Trophoblast cell (in vitro differentiated cells and primary cell): Measurements from ENCODE around the gene AMN.

Experiments
- DNase-seq, 2 donors: peaks; one replicate each; pipeline ENCODE4 v3.0.0-alpha.2; 2016
- H2AFZ ChIP-seq: 2 replicates; pipeline ENCODE4 v1.6.1; 2013; ENCODE audit warnings: low read length, moderate library complexity, mild to moderate bottlenecking; ENCODE audit not compliant: insufficient read depth, poor library complexity
- H2AK5ac ChIP-seq: 2 replicates; pipeline ENCODE4 v1.6.1; 2013; ENCODE audit warnings: mild to moderate bottlenecking, low read length
- H2BK120ac ChIP-seq: 2 replicates; pipeline ENCODE4 v1.6.1; 2013; ENCODE audit warnings: low read length, mild to moderate bottlenecking, moderate library complexity; ENCODE audit not compliant: insufficient read depth, poor library complexity
- H2BK12ac ChIP-seq: 2 replicates; pipeline ENCODE4 v1.6.1; 2013; ENCODE audit warnings: mild to moderate bottlenecking, low read length, moderate library complexity
- H2BK5ac ChIP-seq: 2 replicates; pipeline ENCODE4 v1.6.1; 2013; ENCODE audit warnings: low read length, low read depth, moderate library complexity, mild to moderate bottlenecking; ENCODE audit not compliant: poor library complexity
- H3K14ac ChIP-seq: 2 replicates; pipeline ENCODE4 v1.6.1; 2013; ENCODE audit warnings: mild to moderate bottlenecking, low read length
- H3K18ac ChIP-seq: 2 replicates; pipeline ENCODE4 v1.6.1; 2013; ENCODE audit warnings: mild to moderate bottlenecking, low read length
- H3K23ac ChIP-seq: 2 replicates; pipeline ENCODE4 v1.6.1; 2013; ENCODE audit warnings: low read length
- H3K27ac ChIP-seq: 2 replicates; pipeline ENCODE4 v1.5.1; 2013; ENCODE audit warnings: low read depth, mild to moderate bottlenecking, inconsistent platforms, low read length, moderate library complexity
- H3K27me3 ChIP-seq: 2 replicates; pipeline ENCODE4 v1.6.1; 2013; ENCODE audit warnings: inconsistent platforms, mild to moderate bottlenecking, low read length, moderate library complexity; ENCODE audit not compliant: insufficient read depth
- H3K36me3 ChIP-seq, 2 experiments: 1 replicate in 1 of 2; 2 replicates in 1 of 2; pipeline ENCODE4 v1.6.1; 2013; ENCODE audit warnings: low read length in 2 of 2, mild to moderate bottlenecking in 2 of 2, moderate library complexity in 1 of 2; ENCODE audit not compliant: insufficient read depth in 2 of 2, control insufficient read depth in 1 of 2
- H3K4ac ChIP-seq: 2 replicates; pipeline ENCODE4 v1.6.1; 2013; ENCODE audit warnings: low read depth, mild to moderate bottlenecking, low read length, moderate library complexity
- H3K4me1 ChIP-seq, 2 experiments: 1 replicate in 1 of 2; 2 replicates in 1 of 2; pipeline ENCODE4 v1.6.1; 2013; ENCODE audit warnings: low read length in 2 of 2, mild to moderate bottlenecking in 2 of 2, moderate library complexity in 1 of 2; ENCODE audit not compliant: insufficient read depth in 2 of 2, control insufficient read depth in 1 of 2
- H3K4me2 ChIP-seq: 2 replicates; pipeline ENCODE4 v1.6.1; 2013; ENCODE audit warnings: inconsistent platforms, mild to moderate bottlenecking, low read length, moderate library complexity
- H3K4me3 ChIP-seq: 2 replicates; pipeline ENCODE4 v1.5.1; 2013; ENCODE audit warnings: mild to moderate bottlenecking, low read depth, low read length, inconsistent platforms
- H3K79me1 ChIP-seq: one replicate; pipeline ENCODE4 v1.6.1; 2013; ENCODE audit warnings: low read length
- H3K79me2 ChIP-seq: 2 replicates; pipeline ENCODE4 v1.6.1; 2013; ENCODE audit warnings: low read length, mild to moderate bottlenecking; ENCODE audit not compliant: control insufficient read depth, insufficient read depth, poor library complexity
- H3K9ac ChIP-seq: 2 replicates; pipeline ENCODE4 v1.6.1; 2013; ENCODE audit warnings: mild to moderate bottlenecking, low read length
- H3K9me3 ChIP-seq: 2 replicates; pipeline ENCODE4 v1.6.1; 2013; ENCODE audit warnings: low read depth, mild to moderate bottlenecking, control low read depth, inconsistent platforms, low read length; ENCODE audit not compliant: insufficient read depth
- H4K12ac ChIP-seq: 2 replicates; pipeline ENCODE4 v1.6.1; 2013; ENCODE audit warnings: low read depth, mild to moderate bottlenecking, low read length, moderate library complexity
- H4K8ac ChIP-seq: 2 replicates; pipeline ENCODE4 v1.6.1; 2013; ENCODE audit warnings: low read depth, mild to moderate bottlenecking, low read length, moderate library complexity
- H4K91ac ChIP-seq: one replicate; pipeline ENCODE4 v1.6.1; 2013; ENCODE audit warnings: low read depth, mild to moderate bottlenecking, low read length, moderate library complexity
- WGBS: extraction: QIAGEN DNeasy Blood & Tissue Kit; methylation state at CpG from one replicate; pipeline ENCODE4 v1.1.7; 2013; ENCODE audit warnings: missing lambda C conversion rate; ENCODE audit not compliant: insufficient read length, insufficient coverage; ENCODE audit errors: extremely low coverage; 5-methylcytosine and 5-hydroxymethylcytosine counted together

Gene AMN

GRCh38 chr14:102911541-102911951 is 10.9 kb upstream of the AMN start:
- no peak overlapping the region for H3K14ac ChIP-seq
- H3K9ac ChIP-seq = no peak overlapping the region
- H2BK120ac ChIP-seq = no peak overlapping the region
- H4K12ac ChIP-seq = no peak overlapping the region
- peaks cover 11% of the 10 kb centered on the region for H3K9me3 ChIP-seq
- peak; percentile 69 to 87 for DNase-seq
- no peak overlapping the region for H2AK5ac ChIP-seq
- no CpG with 5 or more reads among the region's 19 CpGs for WGBS
- no peaks in the 10 kb centered on the region for H3K79me1 ChIP-seq
- peaks cover 9 to 10% of the 10 kb centered on the region in 2 experiments for H3K36me3 ChIP-seq
- H3K4me3 ChIP-seq = no peak overlapping the region
- no peak overlapping the region for H3K4ac ChIP-seq
- H2BK12ac ChIP-seq = no peak overlapping the region
- H2BK5ac ChIP-seq = no peak overlapping the region
- no peak overlapping the region for H4K91ac ChIP-seq
- no peak overlapping the region for H3K4me2 ChIP-seq
- no peak overlapping the region for H2AFZ ChIP-seq
- no peaks in the 10 kb centered on the region for H3K27me3 ChIP-seq
- H3K23ac ChIP-seq = no peak overlapping the region
- H3K18ac ChIP-seq = no peak overlapping the region
- H3K79me2 ChIP-seq = no peaks in the 10 kb centered on the region
- no peak overlapping the region for H4K8ac ChIP-seq
- H3K4me1 ChIP-seq = peaks cover 0 to 9% of the 10 kb centered on the region in 2 experiments
- no peak overlapping the region for H3K27ac ChIP-seq

DNA sequence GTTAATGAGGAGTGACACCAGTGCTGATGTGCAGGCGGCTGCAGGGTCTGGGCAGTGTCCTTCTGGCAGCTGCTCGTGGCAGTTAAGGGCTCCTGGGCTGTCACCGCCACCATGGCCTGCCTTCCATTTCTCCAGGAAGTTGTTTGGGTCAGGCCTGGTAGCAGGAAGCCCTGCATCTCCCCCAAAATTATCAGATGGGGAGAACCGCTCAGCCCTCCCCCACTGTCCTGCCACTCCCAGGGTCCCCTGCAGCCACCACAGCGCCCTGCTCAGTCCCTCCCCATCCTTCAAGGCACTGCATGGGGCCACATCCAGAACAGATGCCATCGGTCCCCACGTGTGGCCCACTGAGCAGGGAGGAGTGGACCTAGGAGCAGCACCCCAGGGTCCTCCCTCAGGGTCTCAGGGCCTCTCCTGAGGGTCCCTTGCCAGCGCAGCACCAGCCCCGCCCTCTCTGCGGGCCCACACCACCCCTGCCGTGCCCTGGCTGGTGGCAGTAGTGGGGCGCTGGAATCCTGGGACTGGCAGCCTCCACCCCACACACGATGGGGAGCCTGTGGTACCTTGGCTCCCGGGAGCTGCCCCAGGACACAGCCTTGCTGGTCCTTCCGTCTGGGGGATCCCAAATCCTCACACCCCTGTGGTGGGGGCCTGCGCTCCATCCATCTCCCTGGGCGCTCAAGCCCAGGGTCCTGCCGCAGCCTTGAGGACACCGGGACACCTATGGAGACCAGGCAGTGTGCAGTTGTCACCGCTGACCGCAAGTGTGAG is 10.3 kb upstream of the AMN start:
- H3K18ac ChIP-seq = no peak overlapping the region
- no peak overlapping the region for H3K4me3 ChIP-seq
- no peak overlapping the region for H2BK120ac ChIP-seq
- peaks cover 3 to 4% of the 10 kb centered on the region in 2 experiments for H3K36me3 ChIP-seq
- no peak overlapping the region for H2AK5ac ChIP-seq
- no peaks in the 10 kb centered on the region for H3K79me1 ChIP-seq
- no peak overlapping the region for H3K23ac ChIP-seq
- DNase-seq = no peak
- no peak overlapping the region for H4K91ac ChIP-seq
- no peak overlapping the region for H3K14ac ChIP-seq
- no peak overlapping the region for H3K9ac ChIP-seq
- H3K4me1 ChIP-seq = peaks cover 0 to 9% of the 10 kb centered on the region in 2 experiments
- H3K4me2 ChIP-seq = no peak overlapping the region
- no CpG with 5 or more reads among the region's 21 CpGs for WGBS
- H2BK5ac ChIP-seq = no peak overlapping the region
- no peaks in the 10 kb centered on the region for H3K79me2 ChIP-seq
- H4K8ac ChIP-seq = no peak overlapping the region
- H3K27ac ChIP-seq = no peak overlapping the region
- H2AFZ ChIP-seq = no peak overlapping the region
- H2BK12ac ChIP-seq = no peak overlapping the region
- H3K27me3 ChIP-seq = no peaks in the 10 kb centered on the region
- peaks cover 6% of the 10 kb centered on the region for H3K9me3 ChIP-seq
- H4K12ac ChIP-seq = no peak overlapping the region
- H3K4ac ChIP-seq = no peak overlapping the region

GRCh38 chr14:102913341-102914211 is 8.9 kb upstream of the AMN start:
- no CpG with 5 or more reads among the region's 28 CpGs for WGBS
- Histone ChIP-seq H2AFZ (no peak overlapping the region), H3K9me3 (peaks cover 3% of the 10 kb centered on the region), H4K8ac (no peak overlapping the region), H3K79me2 (no peaks in the 10 kb centered on the region), H3K4me2 (no peak overlapping the region), H3K23ac (no peak overlapping the region), H2BK120ac (no peak overlapping the region), H3K27ac (no peak overlapping the region), H4K91ac (no peak overlapping the region), H2BK5ac (no peak overlapping the region), H3K4me1 (peaks cover 0 to 9% of the 10 kb centered on the region in 2 experiments), H3K27me3 (no peaks in the 10 kb centered on the region), H2AK5ac (no peak overlapping the region), H3K18ac (no peak overlapping the region), H3K79me1 (no peaks in the 10 kb centered on the region), H3K36me3 (no peaks in the 10 kb centered on the region), H3K4me3 (no peak overlapping the region), H4K12ac (no peak overlapping the region), H3K4ac (no peak overlapping the region), H3K14ac (no peak overlapping the region), H2BK12ac (no peak overlapping the region), H3K9ac (no peak overlapping the region)
- DNase-seq = no peak

- no peaks in the 10 kb centered on the region for H3K79me2 ChIP-seq
- no peaks in the 10 kb centered on the region for H3K9me3 ChIP-seq
- H3K9ac ChIP-seq = no peak overlapping the region
- no peaks in the 10 kb centered on the region for H3K79me1 ChIP-seq
- no CpG with 5 or more reads among the region's 26 CpGs for WGBS
- H3K4me1 ChIP-seq = peaks cover 0 to 9% of the 10 kb centered on the region in 2 experiments
- no peak overlapping the region for H4K12ac ChIP-seq
- H2BK120ac ChIP-seq = no peak overlapping the region
- H3K4ac ChIP-seq = no peak overlapping the region
- no peak overlapping the region for H2BK5ac ChIP-seq
- no peak overlapping the region for H3K23ac ChIP-seq
- no peak overlapping the region for H3K4me3 ChIP-seq
- no peak overlapping the region for H2AFZ ChIP-seq
- no peak overlapping the region for H2AK5ac ChIP-seq
- no peak overlapping the region for H2BK12ac ChIP-seq
- no peaks in the 10 kb centered on the region for H3K36me3 ChIP-seq
- H3K27ac ChIP-seq = no peak overlapping the region
- no peak overlapping the region for H4K91ac ChIP-seq
- H3K4me2 ChIP-seq = no peak overlapping the region
- H3K14ac ChIP-seq = no peak overlapping the region
- H3K27me3 ChIP-seq = no peaks in the 10 kb centered on the region
- H4K8ac ChIP-seq = no peak overlapping the region
- no peak for DNase-seq
- no peak overlapping the region for H3K18ac ChIP-seq
These were observed 7.8 kb upstream of the AMN start for GRCh38 chr14:102914474-102915291.
